ENCODE results near the gene MTERF2.
"Not testable (repeated sequence)": the region's sequence is repeated elsewhere in the genome, so short reads cannot be mapped to it uniquely, and the experiment has no call there.

Gene MTERF2

GRCh38 chr12:106986625-106987389, at the start of gene MTERF2:
Gene MTERF2, minus strand, starts transcription at chr12:106987146. Its CDS starts 8,432 bp downstream, at chr12:106978714.
- DNase-seq = peak; percentile 79 to 82

- DNase-seq = no peak
These were observed 48.8 kb upstream of the MTERF2 start for GRCh38 chr12:107035733-107036132.

GRCh38 chr12:107033758-107034739, 47.1 kb upstream of the MTERF2 start:
- no peak for DNase-seq

GRCh38 chr12:107032266-107032665, 45.3 kb upstream of the MTERF2 start:
- no peak for DNase-seq

- no peak for DNase-seq
These were observed 44.1 kb upstream of the MTERF2 start for GRCh38 chr12:107031061-107031460.

- no peak for DNase-seq
These were observed 42.1 kb upstream of the MTERF2 start for GRCh38 chr12:107029081-107029480.

- no peak for DNase-seq
These were observed 40.7 kb upstream of the MTERF2 start for GRCh38 chr12:107027636-107028053.

- no peak for DNase-seq
These were observed 40.1 kb upstream of the MTERF2 start for GRCh38 chr12:107026806-107027635.

- not testable (repeated sequence) for DNase-seq
These were observed 39.4 kb upstream of the MTERF2 start for GRCh38 chr12:107026356-107026755.

GRCh38 chr12:107025671-107026070, 38.7 kb upstream of the MTERF2 start:
- no peak for DNase-seq

- no peak for DNase-seq
These were observed 32.6 kb upstream of the MTERF2 start for GRCh38 chr12:107019546-107019945.

GRCh38 chr12:107017042-107017441, 30.1 kb upstream of the MTERF2 start:
- DNase-seq = no peak

GRCh38 chr12:107014055-107014454, 27.1 kb upstream of the MTERF2 start:
- no peak for DNase-seq

- DNase-seq = no peak
These were observed 25.9 kb upstream of the MTERF2 start for GRCh38 chr12:107012736-107013425.

GRCh38 chr12:107011519-107011918, 24.6 kb upstream of the MTERF2 start:
- DNase-seq = no peak

- DNase-seq = no peak
These were observed 20.5 kb upstream of the MTERF2 start for GRCh38 chr12:107007411-107007810.

GRCh38 chr12:107002665-107003064, 15.7 kb upstream of the MTERF2 start:
- DNase-seq = not testable (repeated sequence)

- DNase-seq = no peak
These were observed 12.5 kb upstream of the MTERF2 start for GRCh38 chr12:106999446-106999845.

GRCh38 chr12:106997916-106998315, 11.0 kb upstream of the MTERF2 start:
- DNase-seq = no peak

GRCh38 chr12:106996102-106996501, 9.2 kb upstream of the MTERF2 start:
- DNase-seq = not testable (repeated sequence)

GRCh38 chr12:106994579-106995220, 7.8 kb upstream of the MTERF2 start:
- DNase-seq = no peak

- no peak for DNase-seq
These were observed 900 bp upstream of the MTERF2 start for GRCh38 chr12:106987846-106988245.
